ENCODE data around the gene MEMO1.
"Not testable (repeated sequence)": the region's sequence is repeated elsewhere in the genome, so short reads cannot be mapped to it uniquely, and the experiment has no call there.

MEMO1 gene

DNA sequence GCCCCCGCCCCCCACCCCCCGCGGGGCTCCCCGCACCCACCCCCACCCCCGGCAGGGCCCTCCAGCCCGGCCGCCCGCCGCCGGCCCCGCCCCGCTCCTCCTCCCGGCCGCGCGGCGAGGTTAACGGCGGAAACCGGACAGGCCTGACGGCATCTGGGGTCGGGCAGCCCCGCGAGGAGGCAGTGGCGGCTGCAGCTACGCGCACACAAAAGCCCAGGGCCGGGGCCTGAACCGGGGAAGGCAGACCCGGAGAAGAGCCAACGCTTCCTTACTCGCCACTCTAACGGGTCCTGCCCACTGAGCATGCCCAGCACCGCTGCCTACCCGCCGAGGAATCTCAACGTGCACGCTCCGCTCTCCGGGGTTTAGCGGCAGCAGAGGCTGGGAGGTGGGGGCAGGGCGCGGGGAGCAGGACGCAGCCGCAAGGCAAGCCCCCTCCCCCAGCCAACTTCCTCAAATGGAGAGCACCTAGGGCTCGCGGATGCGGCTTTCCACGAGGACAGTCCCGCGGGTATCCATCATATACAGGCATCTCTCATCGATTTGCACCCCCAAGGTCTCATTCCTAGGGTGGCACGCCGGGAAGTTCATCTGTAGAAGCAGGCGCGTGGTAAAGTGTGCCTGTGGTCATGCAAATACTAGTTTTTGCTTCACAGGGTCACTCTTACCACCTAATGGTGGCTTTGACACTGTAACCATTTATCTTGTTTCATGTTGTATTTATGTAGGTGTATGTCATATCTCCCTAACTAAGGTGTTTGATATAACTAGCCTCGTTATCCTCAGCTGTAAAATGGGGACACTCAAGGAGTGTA lies at the start of gene MEMO1:
MEMO1 (minus strand) TSS at position 339 of the 815 bp plus-strand sequence. CDS start 761 bp downstream, outside the sequence.
- DNase-seq (ENCODE audit: low read depth in 3 of 3) = peak; percentile 82 to 88 (median 84)

DNA sequence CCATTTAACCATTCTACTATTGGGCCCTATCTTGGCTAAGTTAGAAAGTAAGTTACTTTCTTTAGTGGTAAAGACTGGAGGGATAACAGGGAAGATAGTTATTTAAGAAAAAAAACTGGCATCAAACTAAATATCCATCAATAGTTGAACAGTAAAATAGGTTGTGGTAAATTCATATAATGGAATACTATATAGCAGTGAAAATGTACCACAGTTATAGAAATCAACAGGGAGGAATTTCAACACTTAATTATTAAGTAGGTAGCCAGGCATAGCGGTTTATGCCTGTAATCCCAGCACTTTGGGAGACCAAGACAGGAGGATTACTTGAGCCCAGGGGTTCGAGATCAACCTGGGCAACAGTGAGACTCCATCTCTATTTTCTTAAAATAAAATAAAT lies 49.5 kb upstream of the MEMO1 start:
- no peak for DNase-seq (ENCODE audit: low read depth in 3 of 3)

DNA sequence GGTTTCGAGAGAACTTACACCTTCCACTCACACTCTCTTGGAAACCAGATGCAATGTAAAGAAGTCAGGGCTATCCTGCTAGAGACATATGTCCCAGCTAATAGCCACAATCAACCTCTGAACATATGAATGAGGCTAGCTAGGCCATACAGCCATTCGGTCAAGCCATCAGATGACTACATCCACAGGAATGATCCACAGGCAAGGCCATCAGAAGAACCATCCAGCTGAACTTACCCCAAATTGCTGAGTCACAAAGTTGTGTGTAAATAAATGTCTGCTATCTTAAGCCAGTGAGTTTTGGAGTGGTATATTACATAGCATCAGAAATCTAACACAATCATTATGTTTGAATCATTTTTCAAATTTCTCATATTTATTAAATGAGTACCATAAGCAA lies 47.3 kb upstream of the MEMO1 start:
- no peak for DNase-seq (ENCODE audit: low read depth in 3 of 3)

DNA sequence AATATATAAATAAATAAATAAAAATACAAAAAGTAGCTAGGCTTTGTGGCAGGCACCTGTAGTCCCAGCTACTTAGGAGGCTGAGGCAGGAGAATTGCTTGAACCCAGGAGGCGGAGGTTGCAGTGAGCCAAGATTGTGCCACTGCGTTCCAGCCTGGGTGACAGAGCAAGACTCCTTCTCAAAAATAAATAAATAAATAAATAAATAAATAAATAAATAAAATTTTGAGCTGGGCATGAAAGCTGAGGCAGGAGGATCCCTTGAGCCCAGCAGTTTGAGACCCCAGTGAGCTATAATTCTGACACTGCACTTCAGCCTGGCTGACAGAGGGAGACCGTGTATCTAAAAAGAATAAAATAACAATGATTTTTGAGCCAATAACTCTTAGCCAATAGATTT lies 43.8 kb upstream of the MEMO1 start:
- not testable (repeated sequence) for DNase-seq (ENCODE audit: low read depth in 3 of 3)

DNA sequence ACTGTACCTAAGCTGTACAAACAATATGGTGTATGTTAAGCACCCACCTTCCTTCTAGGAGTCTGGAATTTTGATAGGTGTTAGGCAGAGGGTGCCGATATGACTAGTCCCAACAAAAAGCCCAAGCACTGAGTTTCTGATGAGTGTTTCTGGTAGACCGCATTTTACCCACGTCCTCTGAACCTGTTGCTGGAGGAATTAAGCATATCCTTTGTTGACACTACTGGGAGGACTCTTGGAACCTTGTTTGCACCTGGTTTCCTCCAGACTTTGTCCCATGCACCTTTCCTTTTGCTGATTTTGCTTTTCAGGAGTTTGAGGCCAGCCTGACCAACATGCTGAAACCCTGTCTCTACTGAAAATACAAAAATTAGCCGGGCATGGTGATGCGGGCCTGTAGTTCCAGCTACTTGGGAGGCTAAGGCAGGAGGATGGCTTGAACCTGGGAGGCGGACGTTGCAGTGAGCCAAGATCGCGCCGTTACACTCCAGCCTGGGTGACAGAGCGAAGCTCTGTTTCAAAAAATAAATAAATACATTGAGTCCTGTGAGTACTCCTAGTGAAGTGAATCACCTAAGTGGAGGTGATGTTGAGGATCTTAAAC lies 41.1 kb upstream of the MEMO1 start:
- no peak for DNase-seq (ENCODE audit: low read depth in 3 of 3)

DNA sequence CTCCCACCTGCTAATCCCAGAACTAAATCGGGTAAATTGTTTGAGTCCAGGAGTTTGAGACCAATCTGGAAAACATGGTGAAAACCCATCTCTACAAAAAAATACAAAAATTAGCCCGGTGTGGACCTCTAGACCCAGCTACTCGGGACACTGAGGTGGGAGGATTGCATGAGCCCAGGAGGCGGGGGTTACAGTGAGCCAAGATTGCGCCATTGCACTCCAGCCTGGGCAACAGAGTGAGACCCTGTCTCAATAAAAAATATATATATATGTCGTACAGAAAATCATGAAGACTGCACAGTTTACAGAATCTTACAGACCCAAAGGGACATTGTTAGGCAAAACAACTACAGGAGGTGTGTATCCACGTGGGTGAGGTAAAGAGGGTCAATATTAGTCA lies 32.8 kb upstream of the MEMO1 start:
- DNase-seq (ENCODE audit: low read depth in 3 of 3) = no peak

DNA sequence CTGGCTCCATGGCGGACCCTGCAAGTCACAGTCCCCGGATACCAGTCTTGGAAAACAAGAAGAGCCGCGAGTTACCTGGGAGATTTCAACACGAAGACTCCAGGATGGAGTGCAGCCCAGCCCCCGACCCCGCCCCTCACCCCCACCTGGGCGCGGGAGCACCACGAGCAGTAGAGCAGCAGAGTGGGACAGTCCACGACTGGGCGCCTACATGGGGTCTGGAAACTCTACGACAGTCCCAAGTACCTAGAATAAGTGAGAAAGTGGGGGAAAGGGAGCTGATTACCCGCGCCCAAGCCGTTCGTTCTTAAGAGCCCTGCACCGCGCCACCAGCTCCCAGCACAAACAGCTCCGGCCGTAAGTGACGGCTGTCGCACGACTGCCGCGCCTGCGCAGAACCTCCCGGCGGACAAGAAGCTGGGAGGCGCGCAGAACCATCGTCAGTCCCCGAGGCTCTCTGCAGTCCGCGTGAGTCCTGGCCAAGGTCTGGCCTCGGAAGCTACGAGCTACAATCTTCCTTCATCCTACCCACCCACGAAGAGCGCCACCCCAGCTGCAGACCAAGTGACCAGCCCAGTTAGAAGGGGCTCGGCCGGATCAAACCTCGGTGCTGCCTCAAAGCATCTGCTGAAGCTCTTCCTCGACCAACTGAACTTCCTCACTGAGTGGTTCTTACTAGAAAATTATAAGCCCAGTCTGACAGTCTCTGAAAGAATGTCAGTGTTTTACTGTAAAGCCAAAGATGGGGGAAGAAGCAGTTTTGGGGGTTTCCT lies 28.8 kb upstream of the MEMO1 start, which contains the start of gene DPY30:
DPY30 (minus strand) TSS at position 359 of the 773 bp plus-strand sequence; CDS start at position 10, 349 bp downstream.
- peak; percentile 79 to 86 (median 81) for DNase-seq (ENCODE audit: low read depth in 3 of 3)

DNA sequence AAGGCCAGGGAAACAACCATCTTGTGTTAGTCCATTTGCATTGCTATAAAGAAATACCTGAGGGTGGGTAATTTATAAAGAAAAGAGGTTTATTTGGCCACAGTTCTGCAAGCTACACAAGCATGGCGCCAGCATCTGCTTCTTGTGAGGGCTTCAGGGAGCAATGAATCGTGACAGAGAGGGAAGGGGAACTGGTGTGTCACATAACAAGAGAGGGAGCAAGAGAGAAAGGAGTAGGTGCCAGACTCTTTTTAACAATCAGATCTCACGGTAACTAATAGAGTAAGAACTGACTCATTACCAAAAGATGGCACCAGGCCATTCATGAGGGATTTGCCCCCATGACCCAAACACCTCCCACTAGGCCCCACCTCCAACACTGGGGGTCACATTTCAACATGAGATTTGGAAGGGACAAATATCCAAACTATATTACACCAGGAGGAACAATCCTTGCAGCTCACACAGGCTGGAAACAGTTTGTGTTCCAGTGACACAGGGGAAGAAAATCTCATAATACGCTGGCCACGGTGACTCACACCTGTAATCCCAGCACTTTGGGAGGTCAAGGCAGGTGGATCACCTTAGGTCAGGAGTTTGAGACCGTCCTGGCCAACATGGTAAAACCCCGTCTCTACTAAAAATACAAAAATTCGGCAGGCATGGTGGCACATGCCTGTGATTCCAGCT lies 23.5 kb upstream of the MEMO1 start:
- not testable (repeated sequence) for DNase-seq (ENCODE audit: low read depth in 3 of 3)

DNA sequence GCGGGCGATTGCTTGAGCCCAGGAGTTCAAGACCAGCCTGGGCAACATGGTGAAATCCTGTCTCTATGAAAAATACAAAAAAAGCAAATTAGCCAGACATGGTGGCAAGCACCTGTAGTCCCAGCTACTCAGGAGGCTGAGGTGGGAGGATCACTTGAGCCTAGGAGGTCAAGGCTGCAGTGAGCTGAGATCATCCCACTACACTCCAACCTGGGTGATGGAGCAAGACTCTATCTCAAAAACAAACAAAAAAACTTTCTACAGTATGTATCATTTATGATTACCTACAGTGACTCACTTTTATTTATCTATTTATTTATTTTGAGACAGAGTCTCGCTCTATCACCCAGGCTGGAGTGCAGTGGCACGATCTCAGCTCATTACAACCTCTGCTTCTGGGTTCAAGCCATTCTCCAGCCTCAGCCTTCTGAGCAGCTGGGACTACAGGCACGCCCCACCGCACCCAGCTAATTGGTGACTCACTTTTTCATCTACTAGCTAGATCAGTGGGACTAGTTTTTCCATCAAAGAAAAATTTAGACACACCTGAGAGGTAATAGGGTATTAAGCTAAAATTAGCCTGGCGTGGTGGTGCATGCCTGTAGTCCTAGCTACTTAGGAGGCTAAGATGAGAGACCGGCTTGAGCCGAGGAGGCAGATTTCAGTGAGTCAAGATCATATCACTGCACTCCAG lies 8.1 kb upstream of the MEMO1 start:
- DNase-seq (ENCODE audit: low read depth in 3 of 3) = not testable (repeated sequence)

DNA sequence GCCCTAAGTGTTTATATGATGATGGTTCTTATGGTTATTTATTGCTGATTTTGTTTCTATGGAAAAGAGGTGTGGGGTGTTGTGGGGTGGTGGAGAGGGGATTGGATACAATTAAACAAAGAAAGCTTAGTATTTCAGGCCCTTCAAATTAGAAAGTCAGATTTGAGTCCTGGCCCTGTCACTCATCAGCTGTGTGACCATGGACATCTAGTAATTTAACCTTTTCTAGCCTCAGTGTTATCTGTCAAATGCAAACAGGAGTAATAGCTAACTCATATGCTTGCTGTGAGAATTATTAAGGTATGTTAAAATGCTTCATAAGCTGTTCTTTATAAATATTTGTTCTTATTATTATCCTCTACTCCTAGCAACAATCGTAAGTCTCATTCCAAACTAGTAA lies 2.1 kb upstream of the MEMO1 start:
- DNase-seq (ENCODE audit: low read depth in 3 of 3) = no peak

DNA sequence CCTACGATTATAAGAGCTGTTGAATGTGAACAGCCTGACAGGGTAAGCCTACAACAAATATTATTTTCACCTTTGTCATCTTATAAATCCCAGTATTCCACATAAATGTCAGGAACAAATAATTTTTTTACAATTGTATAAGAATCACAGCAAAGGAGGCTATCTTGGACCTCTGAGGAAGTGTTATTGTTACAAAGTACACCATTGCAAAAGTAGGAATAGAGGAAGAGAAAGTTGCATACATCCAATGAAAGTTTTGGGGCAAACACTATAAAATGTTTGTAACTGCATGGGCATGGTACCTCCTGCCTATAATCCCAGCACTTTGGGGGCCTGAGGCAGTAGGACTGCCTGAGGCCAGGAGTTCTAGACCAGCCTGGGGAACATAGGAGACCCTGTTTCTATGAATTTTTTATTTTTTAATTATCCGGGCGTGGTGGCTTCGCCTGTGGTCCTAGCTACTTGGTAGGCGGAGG lies 715 bp upstream of the MEMO1 start:
- no peak for DNase-seq (ENCODE audit: low read depth in 3 of 3)

DNA sequence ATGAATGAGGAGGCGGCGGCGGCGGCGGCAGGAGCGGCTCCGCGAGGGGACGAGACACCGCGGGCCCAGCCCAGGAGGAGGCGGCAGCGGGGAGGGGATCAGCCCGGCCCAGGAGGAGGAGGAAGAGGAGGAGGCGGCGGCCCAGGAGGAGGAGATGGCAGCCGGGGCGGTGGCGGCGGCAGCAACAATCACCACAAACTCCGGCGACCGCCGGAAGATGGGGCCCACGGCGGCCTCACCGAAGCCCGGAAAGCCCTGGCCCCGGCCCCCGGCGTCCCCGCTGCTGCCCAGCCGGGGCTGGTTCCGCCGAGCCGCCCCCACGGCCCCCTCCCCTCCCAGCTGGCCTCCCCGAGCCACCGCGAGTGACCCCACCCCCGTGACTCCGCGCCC lies 533 bp downstream of the MEMO1 start:
- DNase-seq (ENCODE audit: low read depth in 3 of 3) = peak; percentile 30 to 56 (median 43)

DNA sequence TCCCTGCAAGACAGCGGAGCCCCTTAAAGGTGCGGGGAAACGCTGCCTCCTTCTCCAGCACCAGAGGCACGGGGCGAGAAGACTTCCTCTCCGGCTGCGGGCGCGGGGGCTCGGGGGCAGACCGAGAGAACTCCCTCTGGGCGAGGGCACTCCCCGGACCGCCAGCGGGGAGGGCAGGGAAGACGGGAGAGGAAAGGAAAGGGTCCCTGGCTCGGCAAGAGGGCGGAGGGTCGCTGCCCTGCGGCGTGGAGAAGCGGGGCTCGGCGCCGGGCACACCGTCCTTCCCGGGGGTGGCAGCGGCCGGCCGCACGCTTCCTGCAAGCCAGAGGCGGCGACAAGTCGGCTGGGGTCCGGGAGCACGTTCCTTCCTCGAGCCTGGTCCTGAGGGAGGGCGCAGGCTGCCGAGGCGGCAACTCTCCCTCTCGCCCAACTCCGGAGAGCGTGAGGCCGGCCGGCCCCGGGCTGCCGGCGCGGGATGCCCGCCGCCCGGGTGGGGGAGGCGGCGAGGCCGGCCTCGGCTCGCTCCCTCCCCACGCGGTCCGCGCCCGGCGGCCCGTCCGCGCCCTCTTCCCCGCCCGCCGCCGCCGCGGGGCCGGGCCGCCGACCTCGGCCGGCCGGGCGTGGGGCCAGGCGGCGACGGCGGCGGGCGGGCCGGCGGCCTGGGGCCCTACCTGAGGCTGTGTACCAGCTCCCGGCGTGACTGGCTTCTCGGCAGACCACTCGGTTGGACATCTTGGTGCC lies 1.1 kb downstream of the MEMO1 start:
- DNase-seq (ENCODE audit: low read depth in 3 of 3) = peak; percentile 3 to 29 (median 16)

DNA sequence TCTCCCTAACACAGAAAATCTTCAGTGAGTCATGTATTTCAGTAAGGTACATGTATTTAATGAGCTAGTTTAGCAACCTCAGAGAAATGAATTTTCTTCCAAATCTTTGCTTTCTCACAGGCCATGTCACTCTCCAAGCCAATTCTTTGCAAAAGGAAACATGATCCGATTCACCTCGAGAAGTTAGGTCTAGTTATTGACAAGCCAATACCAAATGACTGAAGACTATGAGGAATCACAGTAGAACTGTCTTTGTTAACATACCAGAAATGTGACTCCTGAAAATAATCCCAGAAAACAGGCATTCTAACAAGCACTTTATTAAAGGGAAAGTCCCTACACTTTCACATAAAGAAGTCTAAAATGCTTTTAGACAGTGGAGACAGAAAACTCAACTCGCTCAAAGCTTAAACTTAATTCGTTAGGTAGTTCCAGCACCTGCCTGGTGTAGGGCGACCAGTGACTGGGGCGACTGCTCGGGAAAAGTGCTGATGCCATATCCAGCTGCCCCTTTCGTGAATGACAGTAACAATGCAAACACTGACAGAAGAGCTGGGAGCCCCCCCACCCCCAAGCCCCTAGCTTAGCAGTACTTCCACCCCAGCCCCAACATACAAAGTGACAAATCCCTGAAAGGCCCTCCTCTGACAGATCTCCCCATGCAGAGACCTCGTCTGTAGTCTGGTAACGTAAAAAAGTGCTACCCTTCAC lies 1.8 kb downstream of the MEMO1 start:
- peak in 1 of 3 experiments; percentile 1 for DNase-seq (ENCODE audit: low read depth in 3 of 3)

DNA sequence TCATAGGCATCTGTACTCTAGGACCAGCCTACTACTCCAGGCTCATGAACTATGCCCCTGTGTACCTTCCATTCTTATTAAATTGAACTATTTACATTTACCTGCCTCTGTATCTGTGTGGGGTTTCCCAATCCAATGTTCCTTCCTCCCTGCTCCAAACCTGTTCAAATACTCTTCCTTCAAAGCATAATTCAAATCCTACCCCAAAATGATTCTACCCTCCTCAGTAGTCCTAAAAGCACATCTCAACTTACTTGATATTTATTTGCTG lies 3.8 kb downstream of the MEMO1 start:
- no peak for DNase-seq (ENCODE audit: low read depth in 3 of 3)

DNA sequence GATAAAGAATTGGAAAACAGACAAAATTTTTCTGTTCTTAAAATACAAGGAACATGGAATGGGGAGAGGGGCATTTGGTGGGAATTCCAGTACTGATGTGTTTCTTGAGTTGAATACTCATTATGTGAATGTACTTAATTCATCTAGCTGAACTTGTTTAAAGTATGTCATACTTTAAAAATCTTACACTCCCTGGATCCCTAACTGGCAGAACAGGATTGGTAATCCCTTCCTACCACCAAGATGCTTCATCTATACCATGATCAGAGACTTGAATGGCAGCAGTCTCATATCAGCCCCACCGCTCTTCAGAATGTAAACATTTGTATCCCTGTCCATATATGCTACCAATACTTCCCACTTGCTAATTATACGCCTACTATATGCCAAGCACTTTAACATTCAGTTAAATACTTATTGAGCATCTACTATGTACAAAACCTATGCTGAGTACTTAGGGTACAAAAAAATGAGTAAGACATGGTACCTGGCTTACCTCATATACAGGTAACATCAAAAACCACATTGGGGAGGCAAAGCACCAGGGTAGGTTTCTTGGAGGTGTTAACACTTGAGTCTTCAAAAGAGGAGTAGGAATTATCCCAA lies 5.3 kb downstream of the MEMO1 start:
- DNase-seq (ENCODE audit: low read depth in 3 of 3) = no peak

DNA sequence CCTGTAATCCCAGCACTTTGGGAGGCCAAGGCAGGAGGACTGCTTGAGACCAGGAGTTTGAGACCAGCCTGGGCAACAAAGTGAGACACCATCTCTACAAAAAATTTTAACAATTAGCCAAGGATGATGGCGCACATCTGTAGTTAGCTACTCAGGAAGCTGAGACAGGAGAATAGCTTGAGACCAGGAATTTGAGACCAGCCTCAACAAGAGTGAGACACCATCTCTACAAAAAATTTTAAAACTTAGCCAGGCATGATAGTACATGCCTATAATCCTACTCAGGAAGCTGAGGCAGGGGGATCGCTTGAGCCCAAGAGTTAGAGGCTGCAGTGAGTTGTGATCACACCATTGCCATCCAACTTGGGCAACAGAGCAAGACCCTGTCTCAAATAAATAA lies 7.0 kb downstream of the MEMO1 start:
- no peak for DNase-seq (ENCODE audit: low read depth in 3 of 3)

DNA sequence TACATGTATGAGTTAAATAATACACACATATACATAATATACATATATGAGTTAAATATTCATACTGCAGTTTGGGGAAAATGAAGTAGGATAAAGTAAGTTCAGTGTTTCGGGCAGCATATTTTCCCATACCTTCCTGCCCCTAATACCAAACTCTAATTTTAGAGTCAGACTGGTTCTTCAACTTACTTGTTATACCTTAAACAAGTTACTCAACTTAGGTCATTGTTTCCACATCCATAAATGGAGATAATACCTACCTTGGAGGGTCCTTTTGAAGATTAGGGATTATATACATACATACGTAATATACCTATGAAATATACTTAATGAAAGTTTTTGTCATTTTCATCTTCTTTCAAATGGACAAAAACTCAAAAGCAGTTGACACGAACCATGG lies 8.4 kb downstream of the MEMO1 start:
- DNase-seq (ENCODE audit: low read depth in 3 of 3) = no peak

DNA sequence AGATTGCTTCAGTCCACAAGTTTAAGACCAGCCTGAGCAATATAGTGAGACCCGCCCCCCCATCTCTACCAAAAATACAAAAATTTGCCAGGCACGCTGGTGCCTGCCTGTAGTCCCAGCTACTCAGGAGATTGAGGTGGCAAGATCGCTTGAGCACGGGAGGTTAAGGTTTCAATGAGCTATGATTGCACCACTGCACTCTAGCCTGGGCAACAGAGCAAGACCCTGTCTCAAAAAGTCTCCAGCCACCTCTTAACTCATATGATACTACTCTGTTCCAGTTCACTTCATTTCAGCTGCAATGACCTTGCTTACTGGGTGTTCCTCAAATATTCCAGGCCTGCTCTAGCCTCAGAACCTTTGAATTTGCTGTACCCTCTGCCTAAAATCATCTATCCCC lies 11.4 kb downstream of the MEMO1 start:
- no peak for DNase-seq (ENCODE audit: low read depth in 3 of 3)
